ENCODE results near the gene TNNT2. TPM values are rescaled to one million over a fixed set of nuclear protein-coding genes. Genes with fewer than 3 reads are reported as not detected.

TNNT2 gene
- total and polyA plus RNA-seq, 2 of the 4 experiments (the other 2 are of a cell fraction): 0.18 to 1.2 TPM

- Histone ChIP-seq H2BK120ac (ENCODE audit: low read depth, low read length) (no peak overlapping the region), H3K79me1 (ENCODE audit: low read depth in 1 of 2, low read length in 2 of 2) (no peaks in the 10 kb centered on the region), H3K27me3 (ENCODE audit: control insufficient read depth, insufficient read depth, low read length) (peaks cover 40% of the 10 kb centered on the region), H2BK15ac (ENCODE audit: low read depth, low read length) (no peak overlapping the region), H3K14ac (replicated peaks; ENCODE audit: low read depth, low read length) (no peak overlapping the region), H3K18ac (ENCODE audit: low read depth, low read length) (no peak overlapping the region), H3K56ac (ENCODE audit: extremely low read depth, insufficient read depth, low read length) (no peak overlapping the region), H2AK5ac (ENCODE audit: low read depth, low read length) (no peak overlapping the region), H3K9me3 (ENCODE audit: control insufficient read depth, insufficient read depth, low read length) (peaks cover 5% of the 10 kb centered on the region), H3K4me1 (ENCODE audit: control insufficient read depth, insufficient read depth, low read length) (no peaks in the 10 kb centered on the region), H2BK5ac (ENCODE audit: low read depth, low read length, poor library complexity, severe bottlenecking) (no peak overlapping the region), H3K4ac (ENCODE audit: low read depth, low read length) (no peak overlapping the region), H3K4me2 (ENCODE audit: low read depth, low read length) (no peak overlapping the region), H4K8ac (ENCODE audit: low read depth in 2 of 2, low read length in 2 of 2) (no peak overlapping the region), H3K36me3 (ENCODE audit: control insufficient read depth, insufficient read depth, low read length) (no peaks in the 10 kb centered on the region), H3K23ac (ENCODE audit: low read depth, low read length) (no peak overlapping the region), H2BK20ac (ENCODE audit: low read depth, low read length) (no peak overlapping the region), H3K27ac (ENCODE audit: insufficient read depth, low read length) (no peak overlapping the region), H4K91ac (ENCODE audit: insufficient read depth, low read depth, low read length) (no peak overlapping the region), H3K4me3 (ENCODE audit: insufficient read depth, low read depth, low read length) (no peak overlapping the region), H3K9ac (ENCODE audit: low read depth, low read length) (no peak overlapping the region), H4K5ac (ENCODE audit: low read depth, low read length) (no peak overlapping the region), H2AFZ (replicated peaks; ENCODE audit: low read length, poor library complexity) (peak overlapping the region; percentile 15), H4K20me1 (ENCODE audit: insufficient read depth, low read length) (no peaks in the 10 kb centered on the region), H3K9me1 (ENCODE audit: insufficient read depth, low read length) (no peaks in the 10 kb centered on the region; the same call in 1 of the 2 replicates), H2AK9ac (replicated peaks; ENCODE audit: low read depth, low read length, poor library complexity) (no peak overlapping the region)
- BruUV-seq (replicated peaks): no TSS peak
- ChIA-PET CTCF (interaction anchor here (0.6 to 3.5 kb wide), 2 partner anchors 14 to 31 kb away, joined by 3 to 13 read pairs; no protein-coding TSS in a partner anchor), POLR2A (ENCODE audit: unreplicated experiment) (no interaction called here)
- TF ChIP-seq BHLHE40 (IDR thresholded peaks at IDR 0.05; ENCODE audit: low read depth, low read length) (no peak), RCOR1 (IDR thresholded peaks at IDR 0.05; ENCODE audit: insufficient replicate concordance, low read length) (no peak), POLR2A (IDR thresholded peaks at IDR 0.05; ENCODE audit: low read depth, low read length) (no peak), MAFK (IDR thresholded peaks at IDR 0.05; ENCODE audit: low read depth, low read length) (no peak), MAZ (IDR thresholded peaks at IDR 0.05; ENCODE audit: borderline replicate concordance, low read depth, low read length) (no peak), FOS (IDR thresholded peaks at IDR 0.05; ENCODE audit: low read depth, low read length) (no peak), NFE2L2 (IDR thresholded peaks at IDR 0.05; ENCODE audit: low read depth, low read length) (no peak), SMC3 (IDR thresholded peaks at IDR 0.05; ENCODE audit: low read depth, low read length) (no peak), RAD21 (IDR thresholded peaks at IDR 0.05; ENCODE audit: low read length) (no peak), CHD1 (IDR thresholded peaks at IDR 0.05; ENCODE audit: low read depth, low read length) (no peak), MXI1 (IDR thresholded peaks at IDR 0.05; ENCODE audit: borderline replicate concordance, low read depth, low read length) (no peak)
- ATAC-seq (ENCODE audit: low read depth) (no peak), DNase-seq (no peak)
- no CpG with 5 or more reads among the region's 3 CpGs for WGBS, 2 experiments (ENCODE audit: extremely low coverage in 2 of 2, insufficient read length in 1 of 2)
- in situ Hi-C loops (cut with MboI; ENCODE audit: low sequenced_read_pairs) (no loop called here), intact Hi-C loops (cut with micrococcal nuclease) (no loop called here), dilution Hi-C loops (cut with HindIII; ENCODE audit: low sequenced_read_pairs, unreplicated experiment) (no loop called here)
Measured at GRCh38 chr1:201422026-201422425, 44.5 kb upstream of the TNNT2 start.

All from IMR-90 (cell line).